Peyer's patch (tissue), 4 donors: ENCODE results near the gene LRCH2. TPM values are rescaled to one million over a fixed set of nuclear protein-coding genes. Genes with fewer than 3 reads are reported as not detected.

Source experiments
- DNase-seq, 3 donors: peaks; one replicate each; pipeline ENCODE4 v3.0.0-alpha.2; 2017 to 2019
- H3K27ac ChIP-seq, 4 donors: fragments of 200-600 bp; sonication (generic); one replicate each; pipeline ENCODE4 v1.5.1; 2016 to 2019
- H3K27me3 ChIP-seq, 2 donors: fragments of 200-600 bp; sonication (generic); one replicate each; pipeline ENCODE4 v1.5.1; 2019
- H3K36me3 ChIP-seq, 3 donors: fragments of 200-600 bp; sonication (generic); one replicate each; pipeline ENCODE4 v1.5.1; 2016 to 2019
- H3K4me1 ChIP-seq, 4 donors: fragments of 200-600 bp; sonication (generic); one replicate each; pipeline ENCODE4 v1.5.1; 2016 to 2019
- H3K4me3 ChIP-seq, 4 donors: fragments of 200-600 bp; sonication (generic); 1 replicate in 3 of 4; 2 replicates in 1 of 4; pipeline ENCODE4 v1.5.1; 2016 to 2019; ENCODE audit warnings: mild to moderate bottlenecking in 1 of 4
- H3K9me3 ChIP-seq, 4 donors: fragments of 200-600 bp; sonication (generic); one replicate each; pipeline ENCODE4 v1.5.1; 2016 to 2019; ENCODE audit warnings: mild to moderate bottlenecking in 1 of 4
- CTCF ChIP-seq, 6 experiments: fragments of 450-650 bp in 4 of 6; fragments of 200-600 bp in 2 of 6; sonication (generic) in 1 of 6; IDR thresholded peaks; one replicate each; pipeline ENCODE4 v1.5.1; 2017 to 2019; ENCODE audit warnings: antibody characterized with exemption in 6 of 6, mild to moderate bottlenecking in 3 of 6, moderate library complexity in 1 of 6
- POLR2A ChIP-seq, 2 donors: fragments of 450-650 bp; IDR thresholded peaks; one replicate each; pipeline ENCODE4 v1.5.1; 2017; ENCODE audit warnings: antibody characterized with exemption in 2 of 2, mild to moderate bottlenecking in 2 of 2, moderate library complexity in 2 of 2
- small RNA-seq, 2 donors: library from RNA; depleted of rRNA; stranded (forward); fragments of <200 nt; gene quantifications; one replicate each; pipeline ENCODE3, GENCODE V24; 2016
- total RNA-seq, 4 donors: library from RNA; depleted of rRNA; stranded (reverse); fragments of >200 nt; gene quantifications; one replicate each; pipeline ENCODE4 v1.1.0, GENCODE V29; 2016

LRCH2 gene
- total RNA-seq, 4 donors from 2014 or later, result 1.6 to 11.6 (median 2.2) TPM

GRCh38 chrX:115089419-115089818, 144.5 kb downstream of the LRCH2 start:
- no peaks in the 10 kb centered on the region for H3K9me3 ChIP-seq
- no peaks in the 10 kb centered on the region for H3K36me3 ChIP-seq
- TF ChIP-seq CTCF (IDR thresholded peaks at IDR 0.05) (no peak), POLR2A (IDR thresholded peaks at IDR 0.05) (no peak)
- DNase-seq, result no peak
- no peak overlapping the region for H3K27ac ChIP-seq
- H3K4me3 ChIP-seq, result no peak overlapping the region
- H3K4me1 ChIP-seq, result no peaks in the 10 kb centered on the region
- no peaks in the 10 kb centered on the region for H3K27me3 ChIP-seq

GRCh38 chrX:115068896-115069295, 165.0 kb downstream of the LRCH2 start:
- no peaks in the 10 kb centered on the region for H3K36me3 ChIP-seq
- H3K4me1 ChIP-seq, result no peaks in the 10 kb centered on the region
- no peak overlapping the region for H3K27ac ChIP-seq
- no peaks in the 10 kb centered on the region for H3K9me3 ChIP-seq
- no peaks in the 10 kb centered on the region for H3K27me3 ChIP-seq
- DNase-seq, result no peak
- TF ChIP-seq CTCF (IDR thresholded peaks at IDR 0.05) (no peak), POLR2A (IDR thresholded peaks at IDR 0.05) (no peak)
- no peak overlapping the region for H3K4me3 ChIP-seq

GRCh38 chrX:115067812-115068211, 166.1 kb downstream of the LRCH2 start:
- H3K27ac ChIP-seq, result no peak overlapping the region

GRCh38 chrX:115065304-115065703, 168.6 kb downstream of the LRCH2 start:
- Histone ChIP-seq H3K27ac (no peak overlapping the region), H3K27me3 (no peaks in the 10 kb centered on the region), H3K9me3 (no peaks in the 10 kb centered on the region), H3K4me1 (no peaks in the 10 kb centered on the region), H3K4me3 (no peak overlapping the region), H3K36me3 (no peaks in the 10 kb centered on the region)
- TF ChIP-seq CTCF (IDR thresholded peaks at IDR 0.05), result no peak
- TF ChIP-seq POLR2A (IDR thresholded peaks at IDR 0.05), result no peak
- no peak for DNase-seq

More at GRCh38 chrX:115067812-115068211, 166.1 kb downstream of the LRCH2 start:
- Histone ChIP-seq H3K4me1 (no peaks in the 10 kb centered on the region), H3K4me3 (no peak overlapping the region), H3K9me3 (no peaks in the 10 kb centered on the region), H3K36me3 (no peaks in the 10 kb centered on the region), H3K27me3 (no peaks in the 10 kb centered on the region)
- no peak for TF ChIP-seq CTCF (IDR thresholded peaks at IDR 0.05)
- no peak for TF ChIP-seq POLR2A (IDR thresholded peaks at IDR 0.05)
- no peak for DNase-seq

Small RNA genes within 50 kb of the gene (small RNA-seq; reads per million reads assigned to genes)
- gene RF00019 (0 reads per million in 2 donors), gene SNORA35B (16.8 to 28.0 reads per million in 2 donors)

Other genes starting within 250 kb of the LRCH2 start
- gene IL13RA2, start 216.5 kb downstream of the LRCH2 start, total RNA-seq, result not detected
- gene RBMXL3, start 44.7 kb downstream of the LRCH2 start, total RNA-seq, result not detected
- gene LUZP4, start 55.6 kb upstream of the LRCH2 start, total RNA-seq, result not detected